Heart left ventricle (tissue), 16 donors: ENCODE data around the gene DSCAML1. TPM values are rescaled to one million over a fixed set of nuclear protein-coding genes. Genes with fewer than 3 reads are reported as not detected.

Experiments
- ATAC-seq, 4 donors: fragments of 200-7000 bp; cut with Tn5 transposase; one replicate each; pipeline ENCODE4 v1.9.1; 2020 to 2022; ENCODE audit warnings: moderate library complexity in 4 of 4, mild to moderate bottlenecking in 3 of 4, moderate number of reproducible peaks in 1 of 4
- DNase-seq, 5 donors: peaks; one replicate each; pipeline ENCODE4 v3.0.0-alpha.2; 2020
- H3K27ac ChIP-seq, 12 donors: fragments of 200-600 bp; sonication (generic) in 4 of 12; one replicate each; pipeline versions ENCODE4 v1.5.0 to v1.8.0; 2016 to 2022; ENCODE audit warnings: mild to moderate bottlenecking in 2 of 12
- H3K27me3 ChIP-seq, 9 donors: fragments of 200-600 bp; sonication (generic) in 2 of 9; one replicate each; pipeline versions ENCODE4 v1.5.1 to v1.8.0; 2016 to 2022; ENCODE audit warnings: mild to moderate bottlenecking in 3 of 9
- H3K36me3 ChIP-seq, 9 donors: fragments of 200-600 bp; sonication (generic) in 2 of 9; one replicate each; pipeline versions ENCODE4 v1.5.0 to v1.8.0; 2018 to 2022; ENCODE audit warnings: mild to moderate bottlenecking in 2 of 9
- H3K4me1 ChIP-seq, 12 donors: fragments of 200-600 bp; sonication (generic) in 4 of 12; one replicate each; pipeline versions ENCODE4 v1.5.0 to v1.8.0; 2016 to 2022; ENCODE audit warnings: mild to moderate bottlenecking in 3 of 12
- H3K4me3 ChIP-seq, 12 donors: fragments of 200-600 bp; sonication (generic) in 4 of 12; one replicate each; pipeline versions ENCODE4 v1.5.0 to v1.8.0; 2017 to 2022; ENCODE audit warnings: mild to moderate bottlenecking in 9 of 12, moderate library complexity in 4 of 12
- H3K9me3 ChIP-seq, 12 donors: fragments of 200-600 bp; sonication (generic) in 4 of 12; one replicate each; pipeline versions ENCODE4 v1.5.0 to v1.8.0; 2016 to 2022; ENCODE audit warnings: mild to moderate bottlenecking in 1 of 12
- CTCF ChIP-seq, 12 donors: fragments of 200-600 bp; sonication (generic) in 4 of 12; IDR thresholded peaks; one replicate each; pipeline versions ENCODE4 v1.5.0 to v1.8.0; 2018 to 2022; ENCODE audit warnings: antibody characterized with exemption in 12 of 12, mild to moderate bottlenecking in 5 of 12
- POLR2A ChIP-seq, 2 donors: fragments of 450-650 bp; IDR thresholded peaks; one replicate each; pipeline ENCODE4 v1.6.1; 2017; ENCODE audit warnings: antibody characterized with exemption in 2 of 2, mild to moderate bottlenecking in 2 of 2, moderate library complexity in 2 of 2
- WGBS, 4 donors: extraction: QIAGEN DNeasy Blood & Tissue Kit in 2 of 4; methylation state at CpG; one replicate each; pipeline versions ENCODE4 v1.1.5 to v1.1.7; 2013 to 2018; 5-methylcytosine and 5-hydroxymethylcytosine counted together
- intact Hi-C, 10 donors: fragments of 100-400 bp; cut with DNase I; formaldehyde crosslinking; loops; one replicate each; pipeline versions ENCODE4 v1.11.1 to v1.14.2; 2022
- polyA plus RNA-seq, 2 donors: library from polyadenylated mRNA; stranded (reverse); fragments of 200-250 nt; gene quantifications; one replicate each; pipeline ENCODE4 v1.2.3, GENCODE V29; 2013
- total RNA-seq, 9 donors: library from RNA; depleted of rRNA in 2 of 9; stranded (reverse); fragments of >200 nt in 2 of 9; fragmentation: NEBNext Ultra II Directional in 3 of 9; extraction: Animal tissue kit (Norgen Biotek cat#: 25700) in 3 of 9; gene quantifications; one replicate each; pipeline versions ENCODE4 v1.1.0 to v1.2.4, GENCODE V29; 2016 to 2023
- donor health status: ischemic (EF 13 %, LVEDD 7.1; RV severe dilation, severe dysfunction).
- donor health status: healthy with polysubstance abuse.
- donor health status: DM: no; HTN: yes; CAD: no.
- donor health status: DM: no; HTN: no; CAD: no.
- donor health status: ischemic (EF 25% LVEDD 6.9; RV normal size, moderate dysfunction).
- donor health status: ischemic (EF 25% LVEDD 5.7; RV mildly dilated, moderate dysfunction).
- donor health status: healthy.
- donor health status: DM: yes; HTN: yes; CAD: no.
- donor health status: ischemic (EF 35%, LVEDD 5.7; RV mildly dilated, moderate dysfunction).
- donor health status: nonischemic (EF 11% LVEDD 7.7; RV severe dilation, severe dysfunction).
- donor health status: DM: yes; HTN: yes; CAD: no.
- donor health status: PGD.
- donor health status: ischemic (EF 29% LVEDD 5.4; RV normal size, mild dysfunction).
- donor health status: nonischemic (EF 23%, LVEDD 6.1; RV moderate dilation, normal function).

The DSCAML1 gene
- total and polyA plus RNA-seq, 11 donors: 0.05 to 1.7 (median 0.76) TPM

- H3K27ac ChIP-seq: no peak overlapping the region
- 71 to 77% (median 71%) methylated on average over 18 to 20 of the region's 20 CpGs for WGBS, 4 donors
- H3K9me3 ChIP-seq: no peaks in the 10 kb centered on the region
- DNase-seq: no peak
- intact Hi-C loops: no loop called here
- no peaks in the 10 kb centered on the region for H3K27me3 ChIP-seq
- TF ChIP-seq POLR2A (IDR thresholded peaks at IDR 0.05): no peak
- TF ChIP-seq CTCF (IDR thresholded peaks at IDR 0.05): no peak
- no peaks in the 10 kb centered on the region for H3K36me3 ChIP-seq
- no peak overlapping the region for H3K4me3 ChIP-seq
- peaks cover 0 to 7% (median 0%) of the 10 kb centered on the region in 12 donors for H3K4me1 ChIP-seq
- ATAC-seq: peak in 2 of 4 donors; percentile 39 to 72
These were observed 153.3 kb downstream of the DSCAML1 start for GRCh38 chr11:117643606-117644300.

- Histone ChIP-seq H3K27ac (no peak overlapping the region), H3K4me1 (peaks cover 0 to 7% (median 0%) of the 10 kb centered on the region in 12 donors), H3K9me3 (no peaks in the 10 kb centered on the region), H3K4me3 (no peak overlapping the region), H3K36me3 (no peaks in the 10 kb centered on the region), H3K27me3 (no peaks in the 10 kb centered on the region)
- ATAC-seq: no peak
- DNase-seq: no peak
- TF ChIP-seq POLR2A (IDR thresholded peaks at IDR 0.05) (no peak), CTCF (IDR thresholded peaks at IDR 0.05) (no peak)
- intact Hi-C loops: no loop called here
- WGBS, 4 donors: 82 to 87% (median 85%) methylated on average over 3 of the region's 3 CpGs
These were observed 154.2 kb downstream of the DSCAML1 start for GRCh38 chr11:117642835-117643234.

DNA sequence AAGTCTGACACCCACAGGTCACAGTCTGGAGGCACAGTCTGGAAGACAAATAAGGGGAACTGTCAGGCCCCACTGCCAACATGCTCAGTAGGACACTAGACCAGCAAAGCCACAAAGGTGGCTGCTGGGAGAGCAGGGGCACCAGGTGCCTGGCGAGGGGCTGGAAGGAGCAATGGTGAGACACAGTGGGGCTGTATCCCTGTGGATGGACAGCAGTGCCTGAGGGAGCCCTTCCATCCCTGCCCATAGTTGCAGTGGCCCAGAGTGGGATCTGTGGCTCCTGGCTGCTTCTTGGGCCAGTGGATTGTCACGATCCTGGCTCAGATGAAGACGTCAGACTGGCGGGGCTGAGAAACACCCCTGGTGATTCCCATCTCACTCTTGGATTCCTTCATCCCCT lies 154.6 kb downstream of the DSCAML1 start:
- intact Hi-C loops: no loop called here
- peaks cover 0 to 7% (median 0%) of the 10 kb centered on the region in 12 donors for H3K4me1 ChIP-seq
- WGBS, 4 donors: 91 to 100% (median 93%) methylated on average over 1 to 4 of the region's 4 CpGs
- no peaks in the 10 kb centered on the region for H3K27me3 ChIP-seq
- no peaks in the 10 kb centered on the region for H3K36me3 ChIP-seq
- no peak overlapping the region for H3K4me3 ChIP-seq
- H3K27ac ChIP-seq: no peak overlapping the region
- DNase-seq (no peak), ATAC-seq (no peak)
- no peaks in the 10 kb centered on the region for H3K9me3 ChIP-seq
- TF ChIP-seq POLR2A (IDR thresholded peaks at IDR 0.05) (no peak), CTCF (IDR thresholded peaks at IDR 0.05) (no peak)

GRCh38 chr11:117641008-117641915 lies 155.8 kb downstream of the DSCAML1 start:
- ATAC-seq (no peak), DNase-seq (no peak)
- intact Hi-C loops: no loop called here
- Histone ChIP-seq H3K36me3 (no peaks in the 10 kb centered on the region), H3K27ac (no peak overlapping the region), H3K4me3 (no peak overlapping the region), H3K9me3 (no peaks in the 10 kb centered on the region), H3K4me1 (peaks cover 0 to 7% (median 0%) of the 10 kb centered on the region in 12 donors), H3K27me3 (no peaks in the 10 kb centered on the region)
- TF ChIP-seq CTCF (IDR thresholded peaks at IDR 0.05) (no peak), POLR2A (IDR thresholded peaks at IDR 0.05) (no peak)
- 86 to 94% (median 91%) methylated on average over 14 of the region's 14 CpGs for WGBS, 4 donors
